A673 (cell line): ENCODE measurements around the gene TNPO3. TPM values are rescaled to one million over a fixed set of nuclear protein-coding genes. Genes with fewer than 3 reads are reported as not detected.
"Not testable (repeated sequence)": the region's sequence is repeated elsewhere in the genome, so short reads cannot be mapped to it uniquely, and the experiment has no call there.

Experiments
- BruUV-seq: library from RNA; stranded (reverse); fragments of 400-500 nt; replicated peaks from 2 replicates; lab custom pipeline; 2021; lab: Mats Ljungman, UMichigan
- CTCF ChIA-PET: fragments of 300-600 bp; sonication (Branson Sonifier 250); formaldehyde crosslinking; loops from one replicate; lab custom pipeline; 2022; ENCODE audit warnings: antibody characterized with exemption; lab: Charles Lee
- POLR2A ChIA-PET: fragments of 300-600 bp; sonication (Branson Sonifier 250); formaldehyde crosslinking; loops from one replicate; lab custom pipeline; 2022; ENCODE audit warnings: antibody characterized with exemption; ENCODE audit not compliant: low non-redundant PET; lab: Charles Lee
- DNase-seq: peaks from one replicate; pipeline ENCODE4 v3.0.0-alpha.2; 2015; ENCODE audit warnings: low spot score
- H3K27ac ChIP-seq: fragments of 200-600 bp; sonication (generic); 2 replicates; pipeline ENCODE4 v1.5.1; 2016; ENCODE audit warnings: mixed run types, low read depth, mild to moderate bottlenecking, mixed read lengths, antibody characterized with exemption, low read length; ENCODE audit not compliant: poor library complexity, severe bottlenecking
- H3K27me3 ChIP-seq: fragments of 200-600 bp; sonication (generic); replicated peaks from 2 replicates; pipeline ENCODE4 v1.6.1; 2017; ENCODE audit warnings: mixed run types, low read depth, mild to moderate bottlenecking, mixed read lengths, antibody characterized with exemption, low read length; ENCODE audit not compliant: insufficient read depth, poor library complexity
- H3K36me3 ChIP-seq: fragments of 200-600 bp; sonication (generic); 2 replicates; pipeline ENCODE4 v1.6.1; 2016; ENCODE audit warnings: mixed run types, mild to moderate bottlenecking, mixed read lengths, antibody characterized with exemption, low read length; ENCODE audit not compliant: insufficient read depth, poor library complexity, severe bottlenecking
- H3K4me1 ChIP-seq: fragments of 200-600 bp; sonication (generic); 2 replicates; pipeline ENCODE4 v1.6.1; 2017; ENCODE audit warnings: mixed run types, mild to moderate bottlenecking, mixed read lengths, antibody characterized with exemption, low read length; ENCODE audit not compliant: insufficient read depth, poor library complexity, severe bottlenecking
- H3K4me3 ChIP-seq: fragments of 200-600 bp; sonication (generic); 2 replicates; pipeline ENCODE4 v1.5.1; 2016; ENCODE audit warnings: low read depth, mixed run types, mild to moderate bottlenecking, mixed read lengths, low read length; ENCODE audit not compliant: poor library complexity, severe bottlenecking
- H3K9me3 ChIP-seq: fragments of 200-600 bp; sonication (generic); 2 replicates; pipeline ENCODE4 v1.6.1; 2016; ENCODE audit warnings: mixed run types, low read depth, mild to moderate bottlenecking, mixed read lengths, antibody characterized with exemption, low read length; ENCODE audit not compliant: poor library complexity, severe bottlenecking
- EZH2 ChIP-seq: fragments of 200-600 bp; sonication (generic); IDR thresholded peaks from 2 replicates; pipeline ENCODE4 v1.6.1; 2017; ENCODE audit warnings: borderline replicate concordance, low read depth, mild to moderate bottlenecking, mixed read lengths, antibody characterized with exemption, low read length; ENCODE audit not compliant: poor library complexity, severe bottlenecking
- intact Hi-C: fragments of 100-400 bp; cut with micrococcal nuclease; formaldehyde crosslinking; loops from one replicate; pipeline ENCODE4 v1.10.0; 2022; ENCODE audit not compliant: unreplicated experiment
- total RNA-seq: library from RNA; stranded (reverse); gene quantifications from 2 replicates; pipeline ENCODE4 v1.2.3, GENCODE V29; 2021
- TF ChIP-seq, protein P1 (sequence below): fragments of 300-800, 200-600 bp; sonication (generic); conservative IDR thresholded peaks from 2 replicates; pipeline ENCODE4 v1.5.1; 2017; ENCODE audit warnings: low read depth, mild to moderate bottlenecking, antibody characterized with exemption, low read length, moderate library complexity, mixed read lengths

Gene TNPO3
- total RNA-seq, 1 experiment from 2014 or later: 77.8 TPM

GRCh38 chr7:129045682-129046081 lies 9.2 kb downstream of the TNPO3 start:
- TF ChIP-seq, protein P1, sequence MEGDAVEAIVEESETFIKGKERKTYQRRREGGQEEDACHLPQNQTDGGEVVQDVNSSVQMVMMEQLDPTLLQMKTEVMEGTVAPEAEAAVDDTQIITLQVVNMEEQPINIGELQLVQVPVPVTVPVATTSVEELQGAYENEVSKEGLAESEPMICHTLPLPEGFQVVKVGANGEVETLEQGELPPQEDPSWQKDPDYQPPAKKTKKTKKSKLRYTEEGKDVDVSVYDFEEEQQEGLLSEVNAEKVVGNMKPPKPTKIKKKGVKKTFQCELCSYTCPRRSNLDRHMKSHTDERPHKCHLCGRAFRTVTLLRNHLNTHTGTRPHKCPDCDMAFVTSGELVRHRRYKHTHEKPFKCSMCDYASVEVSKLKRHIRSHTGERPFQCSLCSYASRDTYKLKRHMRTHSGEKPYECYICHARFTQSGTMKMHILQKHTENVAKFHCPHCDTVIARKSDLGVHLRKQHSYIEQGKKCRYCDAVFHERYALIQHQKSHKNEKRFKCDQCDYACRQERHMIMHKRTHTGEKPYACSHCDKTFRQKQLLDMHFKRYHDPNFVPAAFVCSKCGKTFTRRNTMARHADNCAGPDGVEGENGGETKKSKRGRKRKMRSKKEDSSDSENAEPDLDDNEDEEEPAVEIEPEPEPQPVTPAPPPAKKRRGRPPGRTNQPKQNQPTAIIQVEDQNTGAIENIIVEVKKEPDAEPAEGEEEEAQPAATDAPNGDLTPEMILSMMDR: no peak
- TF ChIP-seq EZH2: no peak
- BruUV-seq: no TSS peak
- ChIA-PET CTCF (no interaction called here), POLR2A (no interaction called here)
- H3K9me3 ChIP-seq: no peaks in the 10 kb centered on the region
- H3K27me3 ChIP-seq: no peaks in the 10 kb centered on the region
- H3K4me3 ChIP-seq: no peak overlapping the region
- no peak for DNase-seq
- no peak overlapping the region for H3K27ac ChIP-seq
- peaks cover 10% of the 10 kb centered on the region for H3K4me1 ChIP-seq
- peaks cover 5% of the 10 kb centered on the region for H3K36me3 ChIP-seq
- intact Hi-C loops: no loop called here

GRCh38 chr7:129043012-129043411 lies 11.9 kb downstream of the TNPO3 start:
- Histone ChIP-seq H3K4me1 (peaks cover 10% of the 10 kb centered on the region), H3K36me3 (peaks cover 15% of the 10 kb centered on the region), H3K9me3 (no peaks in the 10 kb centered on the region), H3K27me3 (no peaks in the 10 kb centered on the region), H3K27ac (no peak overlapping the region), H3K4me3 (no peak overlapping the region)
- CTCF ChIA-PET: interaction anchor here (0.7 kb wide), 1 partner anchor 601 kb away, joined by 3 read pairs; no protein-coding TSS in a partner anchor
- intact Hi-C loops: no loop called here
- no peak for TF ChIP-seq EZH2
- TF ChIP-seq, protein P1: no peak
- BruUV-seq: no TSS peak
- POLR2A ChIA-PET: interaction anchor here (0.7 kb wide), 1 partner anchor 101 kb away, joined by 6 read pairs; no protein-coding TSS in a partner anchor
- DNase-seq: no peak

GRCh38 chr7:129041142-129042085 lies 13.5 kb downstream of the TNPO3 start:
- peak overlapping the region; percentile 27 for H3K27ac ChIP-seq
- intact Hi-C loops: no loop called here
- H3K4me3 ChIP-seq: no peak overlapping the region
- H3K27me3 ChIP-seq: no peaks in the 10 kb centered on the region
- H3K36me3 ChIP-seq: peaks cover 15% of the 10 kb centered on the region
- no TSS peak for BruUV-seq
- TF ChIP-seq, protein P1: no peak
- no peak for TF ChIP-seq EZH2
- CTCF ChIA-PET: no interaction called here
- no peak for DNase-seq
- peaks cover 10% of the 10 kb centered on the region for H3K4me1 ChIP-seq
- no peaks in the 10 kb centered on the region for H3K9me3 ChIP-seq
- POLR2A ChIA-PET: no interaction called here

- DNase-seq, CTCF ChIA-PET, H3K27ac ChIP-seq, BruUV-seq, intact Hi-C loops, H3K4me3 ChIP-seq, H3K9me3 ChIP-seq, POLR2A ChIA-PET, H3K27me3 ChIP-seq, H3K4me1 ChIP-seq: not testable (repeated sequence)
- H3K36me3 ChIP-seq: peaks cover 21% of the 10 kb centered on the region
Observed at GRCh38 chr7:129038468-129038867, 16.4 kb downstream of the TNPO3 start.
